ENCODE results near the gene ZNF791. TPM values are rescaled to one million over a fixed set of nuclear protein-coding genes. Genes with fewer than 3 reads are reported as not detected.
A peak's percentile ranks its signal among the peaks of the same experiment; 100 is the strongest.

ZNF791 gene
- polyA plus RNA-seq, 3 donors: 5.2 to 8.2 (median 5.9) TPM

GRCh38 chr19:12649941-12650340 is 39.2 kb downstream of the ZNF791 start:
- no peak overlapping the region for H3K4me3 ChIP-seq (replicated peaks in 1 of 3; ENCODE audit: low read depth in 2 of 3, low read length in 3 of 3)
- H3K4me3 Mint-ChIP-seq: no peak overlapping the region
- H3K27me3 Mint-ChIP-seq (ENCODE audit: low read depth in 3 of 3): peaks cover 0 to 4% (median 0%) of the 10 kb centered on the region in 3 donors
- no peaks in the 10 kb centered on the region for H3K9me3 ChIP-seq (replicated peaks in 1 of 2; ENCODE audit: control insufficient read depth in 1 of 2, insufficient read depth in 1 of 2, low read length in 2 of 2)
- DNase-seq: no peak
- 96% methylated on average over 8 of the region's 10 CpGs for WGBS (ENCODE audit: insufficient coverage)
- intact Hi-C loops (cut with micrococcal nuclease): no loop called here
- H2AFZ ChIP-seq (ENCODE audit: insufficient read depth, low read depth, low read length, poor library complexity, severe bottlenecking): no peak overlapping the region
- no peaks in the 10 kb centered on the region for H3K79me2 ChIP-seq (ENCODE audit: insufficient read depth, low read length)
- H3K27ac Mint-ChIP-seq: peak overlapping the region in 1 of 7 donors; percentile 4
- peaks cover 27% of the 10 kb centered on the region for H3K4me1 Mint-ChIP-seq
- peaks cover 0 to 3% (median 0%) of the 10 kb centered on the region in 7 donors for H3K9me3 Mint-ChIP-seq
- peaks cover 57 to 72% of the 10 kb centered on the region in 2 donors for H3K36me3 ChIP-seq (replicated peaks in 1 of 2; ENCODE audit: control insufficient read depth in 1 of 2, insufficient read depth in 2 of 2, low read length in 2 of 2)
- H3K36me3 Mint-ChIP-seq: peaks cover 47 to 85% of the 10 kb centered on the region in 2 donors
- no peaks in the 10 kb centered on the region for H3K27me3 ChIP-seq (ENCODE audit: control insufficient read depth in 2 of 2, insufficient read depth in 2 of 2, low read length in 2 of 2)
- no peak overlapping the region for H3K4me2 ChIP-seq (replicated peaks; ENCODE audit: extremely low read depth, low read length, poor library complexity, severe bottlenecking)
- no peak overlapping the region for H3K9ac ChIP-seq (ENCODE audit: insufficient read depth, low read length, poor library complexity, severe bottlenecking)
- peaks cover 12 to 29% of the 10 kb centered on the region in 2 donors for H3K4me1 ChIP-seq (ENCODE audit: control insufficient read depth in 1 of 2, insufficient read depth in 2 of 2, low read length in 2 of 2)
- H3K27ac ChIP-seq (ENCODE audit: low read depth in 1 of 2, low read length in 2 of 2): no peak overlapping the region
- H4K20me1 ChIP-seq (ENCODE audit: insufficient read depth, low read length): peaks cover 76% of the 10 kb centered on the region
- no peak for TF ChIP-seq CTCF (IDR thresholded peaks at IDR 0.05)

GRCh38 chr19:12652219-12652618 is 41.5 kb downstream of the ZNF791 start:
- Histone ChIP-seq H3K27ac (ENCODE audit: low read depth in 1 of 2, low read length in 2 of 2) (no peak overlapping the region), H3K4me3 (replicated peaks in 1 of 3; ENCODE audit: low read depth in 2 of 3, low read length in 3 of 3) (no peak overlapping the region), H3K4me2 (replicated peaks; ENCODE audit: extremely low read depth, low read length, poor library complexity, severe bottlenecking) (no peak overlapping the region), H3K9me3 (replicated peaks in 1 of 2; ENCODE audit: control insufficient read depth in 1 of 2, insufficient read depth in 1 of 2, low read length in 2 of 2) (no peaks in the 10 kb centered on the region), H3K79me2 (ENCODE audit: insufficient read depth, low read length) (no peaks in the 10 kb centered on the region), H2AFZ (ENCODE audit: insufficient read depth, low read depth, low read length, poor library complexity, severe bottlenecking) (no peak overlapping the region), H4K20me1 (ENCODE audit: insufficient read depth, low read length) (peaks cover 86% of the 10 kb centered on the region), H3K4me1 (ENCODE audit: control insufficient read depth in 1 of 2, insufficient read depth in 2 of 2, low read length in 2 of 2) (peaks cover 12 to 19% of the 10 kb centered on the region in 2 donors), H3K36me3 (replicated peaks in 1 of 2; ENCODE audit: control insufficient read depth in 1 of 2, insufficient read depth in 2 of 2, low read length in 2 of 2) (peaks cover 63 to 72% of the 10 kb centered on the region in 2 donors), H3K27me3 (ENCODE audit: control insufficient read depth in 2 of 2, insufficient read depth in 2 of 2, low read length in 2 of 2) (no peaks in the 10 kb centered on the region), H3K9ac (ENCODE audit: insufficient read depth, low read length, poor library complexity, severe bottlenecking) (no peak overlapping the region)
- intact Hi-C loops (cut with micrococcal nuclease): no loop called here
- no peak for DNase-seq
- Mint-ChIP-seq H3K27me3 (ENCODE audit: low read depth in 3 of 3) (peaks cover 0 to 4% (median 0%) of the 10 kb centered on the region in 3 donors), H3K9me3 (peaks cover 0 to 3% (median 0%) of the 10 kb centered on the region in 7 donors), H3K4me1 (peaks cover 17% of the 10 kb centered on the region), H3K4me3 (no peak overlapping the region), H3K27ac (no peak overlapping the region), H3K36me3 (peaks cover 59 to 87% of the 10 kb centered on the region in 2 donors)
- no peak for TF ChIP-seq CTCF (IDR thresholded peaks at IDR 0.05)
- WGBS (ENCODE audit: insufficient coverage): 83% methylated on average over 1 of the region's 6 CpGs
